GM15510 (cell line): ENCODE data around the gene ERICH4.

Experiments used
- POLR2A ChIP-seq: IDR thresholded peaks from 3 replicates; pipeline ENCODE4 v1.6.1; 2011; ENCODE audit warnings: borderline replicate concordance; ENCODE audit not compliant: insufficient read length; ENCODE audit errors: extremely low read depth

ERICH4 gene

GRCh38 chr19:41410336-41411054, 32.5 kb upstream of the ERICH4 start:
- no peak for TF ChIP-seq POLR2A

DNA sequence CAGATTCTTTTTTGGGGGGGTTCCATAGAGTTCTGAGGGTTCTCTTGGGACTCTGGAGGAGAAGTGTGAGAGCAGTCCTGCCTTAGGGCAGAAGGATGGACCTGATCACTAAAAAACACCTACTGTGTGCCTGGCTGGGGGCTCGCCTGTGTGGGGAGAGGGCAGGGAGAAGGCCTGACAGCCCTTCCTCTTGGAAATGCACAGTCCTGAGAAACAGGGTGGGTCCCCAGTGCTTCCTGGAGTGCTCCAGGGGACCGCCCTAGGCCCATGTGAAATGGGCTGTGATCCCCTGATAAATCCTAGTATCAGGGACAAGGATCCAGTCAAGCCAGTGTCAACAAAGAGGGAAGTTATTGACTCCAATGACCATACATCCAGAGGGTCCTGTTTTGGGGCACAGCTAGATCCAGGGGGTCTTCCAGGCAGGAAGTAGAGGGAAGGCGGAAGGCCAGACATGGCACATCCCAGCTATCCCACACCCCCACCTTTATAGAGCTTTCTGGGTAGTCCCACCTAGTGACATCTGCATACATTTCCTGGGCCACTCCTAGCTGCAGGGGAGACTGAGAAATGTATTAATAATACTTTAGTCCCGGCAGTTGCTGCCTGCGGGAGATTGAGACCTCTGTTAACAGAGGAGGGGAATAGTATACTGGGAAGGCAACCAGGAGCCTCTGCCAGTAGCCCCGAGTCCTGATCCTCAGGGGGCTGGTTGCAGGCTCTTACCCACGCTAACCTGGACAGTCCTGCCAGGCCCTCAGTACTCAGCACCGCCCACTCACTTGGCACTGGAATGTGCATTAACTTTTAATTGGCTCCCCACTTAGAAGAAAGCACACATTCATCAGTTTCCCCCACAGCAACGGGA, 31.6 kb upstream of the ERICH4 start:
- TF ChIP-seq POLR2A: no peak

- no peak for TF ChIP-seq POLR2A
Measured at GRCh38 chr19:41411968-41412265, 31.0 kb upstream of the ERICH4 start.

GRCh38 chr19:41412953-41413352, 30.0 kb upstream of the ERICH4 start:
- no peak for TF ChIP-seq POLR2A

- no peak for TF ChIP-seq POLR2A
Measured at GRCh38 chr19:41413947-41414346, 29.0 kb upstream of the ERICH4 start.

DNA sequence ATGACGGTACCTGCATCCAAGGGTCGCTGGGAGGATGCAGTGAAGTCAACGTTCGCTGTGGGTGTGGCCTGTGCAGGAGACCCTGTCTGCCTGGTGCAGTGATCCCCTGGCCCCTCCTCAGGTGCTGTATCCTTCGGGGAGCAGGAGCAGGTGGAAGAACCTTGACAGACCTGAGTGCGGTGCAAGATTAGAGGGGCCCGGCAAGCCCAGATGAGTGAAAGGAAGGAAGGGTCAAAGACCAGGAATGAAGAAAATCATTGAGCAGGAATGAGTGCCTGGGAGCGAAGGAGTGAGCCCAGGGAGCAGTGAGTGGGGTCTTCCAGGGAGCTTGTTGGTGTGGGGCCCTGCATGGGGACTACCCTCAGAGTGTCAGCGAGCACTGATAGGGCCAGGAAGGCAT, 28.5 kb upstream of the ERICH4 start:
- TF ChIP-seq POLR2A: no peak

DNA sequence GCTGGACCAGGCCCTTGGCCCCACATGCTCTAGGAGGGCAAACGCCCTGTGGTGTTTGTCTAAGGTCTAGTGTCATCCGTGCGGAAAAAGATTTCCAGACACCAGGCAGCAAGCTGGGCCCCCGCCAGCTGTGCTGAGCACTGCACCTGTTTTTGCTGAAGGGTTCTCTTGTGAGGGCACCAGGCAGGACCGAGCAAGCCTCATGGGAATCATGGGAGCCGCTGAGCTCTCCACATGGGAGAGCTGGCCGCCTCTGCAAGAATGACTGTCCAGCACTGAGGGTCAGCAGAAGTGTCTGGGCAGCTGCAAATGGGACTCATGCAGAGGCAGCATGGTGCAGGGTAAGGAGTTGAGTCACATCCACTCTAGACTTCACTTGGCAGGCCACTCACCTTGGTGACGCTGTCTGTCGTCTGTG, 27.8 kb upstream of the ERICH4 start:
- TF ChIP-seq POLR2A: no peak

GRCh38 chr19:41416194-41416674, 26.7 kb upstream of the ERICH4 start:
- no peak for TF ChIP-seq POLR2A

DNA sequence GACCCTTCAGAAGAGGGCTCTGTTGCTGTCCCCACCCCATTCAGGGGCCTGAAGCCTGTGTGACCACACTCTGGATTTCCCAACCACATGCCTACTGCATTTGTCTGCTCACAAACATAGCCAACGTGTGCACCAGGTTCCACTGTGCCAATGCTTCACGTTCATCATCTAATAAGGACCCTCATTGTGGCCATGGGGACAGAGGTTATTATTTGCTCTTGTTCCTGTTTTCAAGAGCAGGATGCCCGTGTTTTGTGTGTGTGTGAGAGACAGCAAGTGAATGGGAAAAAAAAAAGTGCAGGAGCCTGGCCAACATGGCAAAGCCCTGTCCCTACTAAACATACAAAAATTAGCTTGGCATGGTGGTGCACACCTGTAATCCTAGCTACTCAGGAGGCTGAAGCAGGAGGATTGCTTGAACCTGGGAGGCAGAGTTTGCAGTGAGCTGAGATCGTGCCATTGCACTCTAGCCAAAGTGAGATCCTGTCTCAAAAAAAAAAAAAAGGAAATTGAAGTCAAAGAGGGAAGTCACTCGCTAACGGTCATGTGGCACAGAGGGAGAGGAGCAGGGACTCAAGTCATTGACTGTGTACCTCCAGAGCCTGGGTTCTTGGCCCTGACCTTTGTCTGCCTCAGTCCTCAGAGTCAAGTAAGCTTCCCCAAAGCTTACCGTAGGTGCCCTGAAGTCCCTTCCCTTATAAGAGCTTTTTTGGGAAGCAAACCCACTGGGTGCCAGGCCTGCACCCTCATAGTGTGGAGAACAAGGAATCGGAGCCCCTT, 22.7 kb upstream of the ERICH4 start:
- TF ChIP-seq POLR2A: no peak

DNA sequence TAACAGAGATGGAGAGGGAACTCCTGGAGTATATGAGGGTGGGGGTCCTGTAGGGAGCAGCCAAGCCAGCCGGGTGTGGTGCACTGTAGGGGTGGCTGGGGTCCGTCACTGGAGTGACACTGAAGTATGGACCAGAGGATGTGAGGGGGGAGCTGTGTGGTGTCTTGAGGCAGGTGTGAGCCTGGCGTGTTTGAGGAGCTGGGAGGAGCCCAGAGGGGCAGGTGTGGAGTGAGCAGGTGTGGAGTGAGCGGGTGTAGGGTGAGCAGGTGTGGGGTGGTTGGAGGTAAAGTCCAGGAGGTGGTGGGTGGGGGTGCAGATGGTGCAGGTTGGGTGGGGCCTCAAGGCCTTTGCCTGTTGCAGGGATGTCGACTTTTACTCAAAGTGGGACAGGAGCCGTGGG, 21.6 kb upstream of the ERICH4 start:
- no peak for TF ChIP-seq POLR2A

- no peak for TF ChIP-seq POLR2A
Measured at GRCh38 chr19:41421973-41422372, 21.0 kb upstream of the ERICH4 start.

DNA sequence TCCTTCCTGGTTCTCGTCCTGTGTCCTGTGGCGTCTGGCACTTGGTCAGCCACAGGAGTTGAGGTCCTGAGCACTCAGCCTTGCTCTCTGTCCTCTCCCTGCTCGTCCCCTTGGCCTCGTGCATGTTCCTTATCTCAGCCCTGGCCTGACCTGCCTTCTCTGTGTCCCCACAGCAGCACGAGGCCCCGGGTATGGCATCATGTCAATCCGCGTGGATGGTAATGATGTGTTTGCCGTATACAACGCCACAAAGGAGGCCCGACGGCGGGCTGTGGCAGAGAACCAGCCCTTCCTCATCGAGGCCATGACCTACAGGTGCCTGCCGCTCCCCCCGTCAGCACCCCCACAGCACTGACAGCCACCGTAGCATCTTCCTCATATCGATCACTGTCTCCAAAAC, 20.5 kb upstream of the ERICH4 start:
- no peak for TF ChIP-seq POLR2A

GRCh38 chr19:41422955-41423354, 20.0 kb upstream of the ERICH4 start:
- TF ChIP-seq POLR2A: no peak

DNA sequence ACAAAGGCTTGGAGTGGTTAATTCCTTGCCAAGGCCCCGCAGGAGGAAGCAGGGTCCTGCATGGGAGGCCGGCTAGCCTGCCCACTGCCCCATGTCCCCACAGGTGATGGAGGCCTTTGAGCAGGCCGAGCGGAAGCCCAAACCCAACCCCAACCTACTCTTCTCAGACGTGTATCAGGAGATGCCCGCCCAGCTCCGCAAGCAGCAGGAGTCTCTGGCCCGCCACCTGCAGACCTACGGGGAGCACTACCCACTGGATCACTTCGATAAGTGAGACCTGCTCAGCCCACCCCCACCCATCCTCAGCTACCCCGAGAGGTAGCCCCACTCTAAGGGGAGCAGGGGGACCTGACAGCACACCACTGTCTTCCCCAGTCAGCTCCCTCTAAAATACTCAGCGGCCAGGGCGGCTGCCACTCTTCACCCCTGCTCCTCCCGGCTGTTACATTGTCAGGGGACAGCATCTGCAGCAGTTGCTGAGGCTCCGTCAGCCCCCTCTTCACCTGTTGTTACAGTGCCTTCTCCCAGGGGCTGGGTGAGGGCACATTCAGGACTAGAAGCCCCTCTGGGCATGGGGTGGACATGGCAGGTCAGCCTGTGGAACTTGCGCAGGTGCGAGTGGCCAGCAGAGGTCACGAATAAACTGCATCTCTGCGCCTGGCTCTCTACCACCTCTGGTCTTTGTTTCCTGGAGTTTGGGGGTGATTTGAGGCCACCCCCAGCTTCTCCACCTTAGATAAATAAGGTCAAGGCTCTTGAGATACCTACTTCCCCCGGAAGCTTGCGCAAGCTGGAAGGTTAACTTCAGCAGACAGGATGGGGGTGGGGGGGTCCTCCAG, 18.4 kb upstream of the ERICH4 start:
- TF ChIP-seq POLR2A: no peak
